ENCODE data around the gene CHP1. TPM values are rescaled to one million over a fixed set of nuclear protein-coding genes. Genes with fewer than 3 reads are reported as not detected.

The CHP1 gene
- polyA plus RNA-seq, 1 of the 3 experiments (the other 2 are of a cell fraction), result 30.5 TPM

GRCh38 chr15:41182266-41182665, 48.8 kb upstream of the CHP1 start:
- Histone ChIP-seq H3K9me2 (no peaks in the 10 kb centered on the region), H3K79me2 (ENCODE audit: insufficient read depth) (no peaks in the 10 kb centered on the region), H3K9me3 (no peaks in the 10 kb centered on the region), H3K4me2 (no peak overlapping the region), H3K9ac (no peak overlapping the region), H2AFZ (ENCODE audit: low read depth) (no peak overlapping the region), H3K27me3 (ENCODE audit: insufficient read depth) (no peaks in the 10 kb centered on the region), H3F3A (replicated peaks; ENCODE audit: insufficient read depth) (peaks cover 11% of the 10 kb centered on the region), H3K4me1 (ENCODE audit: control insufficient read depth in 1 of 2, insufficient read depth in 2 of 2, low read depth in 1 of 2, low read length in 1 of 2) (peaks cover 0 to 9% of the 10 kb centered on the region in 2 experiments; a peak in 1 of 4 replicates), H3K4me3 (ENCODE audit: low read depth in 2 of 2, low read length in 1 of 2) (no peak overlapping the region; a peak in 1 of 4 replicates), H3K36me3 (replicated peaks in 1 of 2; ENCODE audit: control insufficient read depth in 1 of 2, insufficient read depth in 2 of 2, low read length in 1 of 2) (no peaks in the 10 kb centered on the region), H4K20me1 (ENCODE audit: insufficient read depth) (no peaks in the 10 kb centered on the region), H3K27ac (ENCODE audit: low read depth in 2 of 2, low read length in 1 of 2) (no peak overlapping the region)
- TF ChIP-seq RFX5 (IDR thresholded peaks at IDR 0.05; ENCODE audit: low read length), result no peak
- no peak for TF ChIP-seq USF2 (IDR thresholded peaks at IDR 0.05; ENCODE audit: borderline replicate concordance, low read depth, low read length)
- no peak for TF ChIP-seq PBX3 (IDR thresholded peaks at IDR 0.05)
- no peak for TF ChIP-seq NFIC (IDR thresholded peaks at IDR 0.05; ENCODE audit: borderline replicate concordance)
- no peak for TF ChIP-seq RCOR1 (IDR thresholded peaks at IDR 0.05; ENCODE audit: low read length)
- no peak for TF ChIP-seq TCF12 (IDR thresholded peaks at IDR 0.05)
- DNase-seq, result no peak
- ChIA-PET POLR2A (no interaction called here), CTCF (interaction anchor here (0.9 to 1.5 kb wide), 3 partner anchors 276 to 288 kb away, joined by 3 to 5 read pairs (median 4); partner anchors contain the start of gene VPS18)
- 71% methylated on average over 4 of the region's 4 CpGs for WGBS (ENCODE audit: low lambda C conversion rate)

GRCh38 chr15:41183581-41183980, 47.5 kb upstream of the CHP1 start:
- ChIA-PET CTCF (interaction anchor here (1.0 to 3.3 kb wide), 10 partner anchors 9 to 289 kb away, joined by 3 to 89 read pairs (median 3); partner anchors contain the start of gene VPS18), POLR2A (no interaction called here)
- no peaks in the 10 kb centered on the region for H4K20me1 ChIP-seq (ENCODE audit: insufficient read depth)
- 31% methylated on average over 2 of the region's 2 CpGs for WGBS (ENCODE audit: low lambda C conversion rate)
- peak overlapping the region; percentile 55; the same call in 1 of the 2 replicates for H2AFZ ChIP-seq (ENCODE audit: low read depth)
- no peaks in the 10 kb centered on the region for H3K27me3 ChIP-seq (ENCODE audit: insufficient read depth)
- peak overlapping the region in 1 of 2 experiments; percentile 35; a peak in 2 of 4 replicates for H3K27ac ChIP-seq (ENCODE audit: low read depth in 2 of 2, low read length in 1 of 2)
- H3K4me1 ChIP-seq (ENCODE audit: control insufficient read depth in 1 of 2, insufficient read depth in 2 of 2, low read depth in 1 of 2, low read length in 1 of 2), result peaks cover 0 to 9% of the 10 kb centered on the region in 2 experiments; a peak in 1 of 4 replicates
- no peaks in the 10 kb centered on the region for H3K79me2 ChIP-seq (ENCODE audit: insufficient read depth)
- peak overlapping the region; percentile 14 for H3K4me2 ChIP-seq
- 0 out of 4 replicates have a peak overlapping the region, but pooled peaks of 1 of the 2 experiments have one; percentile 0 for H3K4me3 ChIP-seq (ENCODE audit: low read depth in 2 of 2, low read length in 1 of 2)
- H3K36me3 ChIP-seq (replicated peaks in 1 of 2; ENCODE audit: control insufficient read depth in 1 of 2, insufficient read depth in 2 of 2, low read length in 1 of 2), result no peaks in the 10 kb centered on the region
- H3K9me2 ChIP-seq, result no peaks in the 10 kb centered on the region
- DNase-seq, result no peak
- H3K9ac ChIP-seq, result peak overlapping the region; percentile 28; the same call in 1 of the 2 replicates
- no peaks in the 10 kb centered on the region for H3K9me3 ChIP-seq
- TF ChIP-seq TCF12 (IDR thresholded peaks at IDR 0.05) (0 out of 2 replicates have a peak, but pooled peaks have one; percentile 6), TEAD4 (IDR thresholded peaks at IDR 0.05; ENCODE audit: borderline replicate concordance, insufficient read depth) (0 out of 2 replicates have a peak, but pooled peaks have one; percentile 21), GABPA (IDR thresholded peaks at IDR 0.05; ENCODE audit: low read depth) (no peak), FOXM1 (IDR thresholded peaks at IDR 0.05; ENCODE audit: low read depth) (no peak), JUND (IDR thresholded peaks at IDR 0.05) (0 out of 2 replicates have a peak, but pooled peaks have one; percentile 30), SIN3A (IDR thresholded peaks at IDR 0.05; ENCODE audit: borderline replicate concordance, low read depth, low read length) (no peak), RCOR1 (IDR thresholded peaks at IDR 0.05; ENCODE audit: low read length) (no peak), FOSL2 (IDR thresholded peaks at IDR 0.05; ENCODE audit: borderline replicate concordance, low read depth) (no peak), NRF1 (IDR thresholded peaks at IDR 0.05; ENCODE audit: low read depth, low read length) (no peak), FOXJ3 (CRISPR knock-in tag; IDR thresholded peaks at IDR 0.05) (no peak), ZBTB33 (IDR thresholded peaks at IDR 0.05; ENCODE audit: borderline replicate concordance, low read depth) (no peak)
- H3F3A ChIP-seq (replicated peaks; ENCODE audit: insufficient read depth), result peaks cover 11% of the 10 kb centered on the region

Measured in SK-N-SH (cell line).